NT2/D1 (cell line): ENCODE measurements around the gene TEP1.

Source experiments
- YY1 ChIP-seq: IDR thresholded peaks from 2 replicates; pipeline ENCODE4 v1.6.1; 2011; ENCODE audit not compliant: insufficient read length, insufficient read depth
- ZNF274 ChIP-seq: IDR thresholded peaks from 2 replicates; pipeline ENCODE4 v1.6.1; 2011; ENCODE audit warnings: mild to moderate bottlenecking, low read depth, low read length

DNA sequence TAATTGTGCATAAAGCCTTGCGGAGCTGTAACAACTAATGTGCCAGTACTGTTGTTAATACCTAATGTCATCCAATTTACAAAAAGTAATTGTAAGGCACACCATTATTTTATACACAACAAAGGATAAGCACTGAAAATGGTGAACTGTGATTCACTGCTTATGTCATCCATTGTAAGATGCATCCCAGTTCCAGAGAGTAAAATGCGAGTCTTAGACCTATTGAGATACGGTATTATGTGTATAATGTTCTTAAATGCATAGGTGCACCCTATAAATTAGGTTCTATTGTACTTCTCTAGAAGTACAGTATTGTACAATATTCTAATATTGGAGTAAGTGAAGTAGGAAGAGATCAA lies 69.5 kb downstream of the TEP1 start:
- no peak for TF ChIP-seq ZNF274
- TF ChIP-seq YY1 = no peak
